ENCODE measurements around the gene GDI2. TPM values are rescaled to one million over a fixed set of nuclear protein-coding genes. Genes with fewer than 3 reads are reported as not detected.
"Not testable (repeated sequence)": the region's sequence is repeated elsewhere in the genome, so short reads cannot be mapped to it uniquely, and the experiment has no call there.

The GDI2 gene
- total and polyA plus RNA-seq, 4 donors, result 103 to 190 (median 155) TPM

GRCh38 chr10:5840314-5841307 is 27.4 kb upstream of the GDI2 start (continued):
- TF ChIP-seq REST (IDR thresholded peaks at IDR 0.05), result no peak

DNA sequence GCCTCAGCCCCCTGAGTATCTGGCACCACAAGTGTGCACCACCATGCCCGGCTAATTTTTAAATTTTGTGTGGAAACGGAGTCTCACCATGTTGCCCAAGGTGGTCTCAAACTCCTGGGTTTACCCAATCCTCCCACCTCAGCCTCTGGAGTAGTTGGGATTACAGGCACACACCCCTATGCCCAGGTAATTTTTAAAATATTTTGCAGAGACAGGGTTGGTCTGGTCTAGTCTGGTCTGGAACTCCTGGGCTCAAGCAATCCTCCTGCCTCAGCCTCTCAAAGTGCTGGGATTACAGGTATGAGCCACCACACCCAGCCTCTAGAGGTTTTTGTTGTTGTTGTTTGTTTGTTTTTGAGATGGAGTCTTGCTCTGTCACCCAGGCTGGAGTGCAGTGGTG is 22.9 kb upstream of the GDI2 start:
- H3K4me3 ChIP-seq (ENCODE audit: low read depth in 1 of 3, low read length in 3 of 3); DNase-seq (ENCODE audit: low spot score); H3K9ac ChIP-seq (ENCODE audit: low read depth in 1 of 2, low read length in 2 of 2); H3K27ac ChIP-seq (ENCODE audit: low read depth in 1 of 2, low read length in 2 of 2); H3K9me3 ChIP-seq (ENCODE audit: control insufficient read depth in 4 of 4, low read length in 3 of 4); H3K27me3 ChIP-seq (ENCODE audit: control insufficient read depth in 4 of 4, insufficient read depth in 4 of 4, low read length in 3 of 4); H3K4me1 ChIP-seq (ENCODE audit: control insufficient read depth in 4 of 4, insufficient read depth in 4 of 4, low read length in 3 of 4); H3K36me3 ChIP-seq (ENCODE audit: control insufficient read depth in 4 of 4, insufficient read depth in 3 of 4, low read depth in 1 of 4, low read length in 3 of 4): not testable (repeated sequence)
- WGBS, result 90% methylated on average over 2 of the region's 2 CpGs

DNA sequence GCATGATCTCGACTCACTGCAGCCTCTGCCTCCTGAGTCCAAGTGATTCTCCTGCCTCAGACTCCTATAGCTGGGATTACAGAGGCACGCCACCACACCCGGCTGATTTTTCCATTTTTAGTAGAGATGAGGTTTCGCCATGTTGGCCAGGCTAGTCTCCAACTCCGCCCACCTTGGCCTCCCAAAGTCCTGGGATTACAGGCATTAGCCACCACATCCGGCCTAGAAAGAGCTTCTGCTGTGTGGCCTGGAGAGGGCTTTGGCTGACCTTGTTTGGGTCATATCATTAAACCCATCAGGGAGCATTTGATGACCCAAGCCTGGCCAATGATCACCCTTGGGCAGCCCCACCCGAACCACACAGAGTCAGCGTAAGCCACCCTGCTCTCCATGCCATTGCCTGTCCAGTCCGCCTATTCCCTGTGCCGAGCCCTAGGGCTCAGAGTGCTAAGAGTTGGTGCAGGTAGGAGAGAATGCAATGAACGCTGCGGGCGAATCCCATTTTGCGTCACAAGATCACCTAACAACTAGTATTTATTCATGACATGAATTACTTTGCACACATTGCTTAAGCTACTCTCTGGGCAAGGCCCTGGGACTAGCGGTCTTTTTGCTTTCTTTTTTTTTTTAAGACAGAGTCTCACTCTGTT is 22.3 kb upstream of the GDI2 start:
- Histone ChIP-seq H3K9ac (ENCODE audit: low read depth in 1 of 2, low read length in 2 of 2) (no peak overlapping the region), H3K4me1 (ENCODE audit: control insufficient read depth in 4 of 4, insufficient read depth in 4 of 4, low read length in 3 of 4) (no peaks in the 10 kb centered on the region), H3K36me3 (ENCODE audit: control insufficient read depth in 4 of 4, insufficient read depth in 3 of 4, low read depth in 1 of 4, low read length in 3 of 4) (no peaks in the 10 kb centered on the region), H3K9me3 (ENCODE audit: control insufficient read depth in 4 of 4, low read length in 3 of 4) (no peaks in the 10 kb centered on the region), H3K4me3 (ENCODE audit: low read depth in 1 of 3, low read length in 3 of 3) (no peak overlapping the region), H3K27ac (ENCODE audit: low read depth in 1 of 2, low read length in 2 of 2) (no peak overlapping the region), H3K27me3 (ENCODE audit: control insufficient read depth in 4 of 4, insufficient read depth in 4 of 4, low read length in 3 of 4) (no peaks in the 10 kb centered on the region)
- 94% methylated on average over 15 of the region's 15 CpGs for WGBS
- no peak for DNase-seq (ENCODE audit: low spot score)
- no peak for TF ChIP-seq HNF4G (IDR thresholded peaks at IDR 0.05)
- no peak for TF ChIP-seq GABPA (IDR thresholded peaks at IDR 0.05 in 1 of 2, conservative IDR thresholded peaks at IDR 0.05 in 1 of 2)
- TF ChIP-seq, protein P1, sequence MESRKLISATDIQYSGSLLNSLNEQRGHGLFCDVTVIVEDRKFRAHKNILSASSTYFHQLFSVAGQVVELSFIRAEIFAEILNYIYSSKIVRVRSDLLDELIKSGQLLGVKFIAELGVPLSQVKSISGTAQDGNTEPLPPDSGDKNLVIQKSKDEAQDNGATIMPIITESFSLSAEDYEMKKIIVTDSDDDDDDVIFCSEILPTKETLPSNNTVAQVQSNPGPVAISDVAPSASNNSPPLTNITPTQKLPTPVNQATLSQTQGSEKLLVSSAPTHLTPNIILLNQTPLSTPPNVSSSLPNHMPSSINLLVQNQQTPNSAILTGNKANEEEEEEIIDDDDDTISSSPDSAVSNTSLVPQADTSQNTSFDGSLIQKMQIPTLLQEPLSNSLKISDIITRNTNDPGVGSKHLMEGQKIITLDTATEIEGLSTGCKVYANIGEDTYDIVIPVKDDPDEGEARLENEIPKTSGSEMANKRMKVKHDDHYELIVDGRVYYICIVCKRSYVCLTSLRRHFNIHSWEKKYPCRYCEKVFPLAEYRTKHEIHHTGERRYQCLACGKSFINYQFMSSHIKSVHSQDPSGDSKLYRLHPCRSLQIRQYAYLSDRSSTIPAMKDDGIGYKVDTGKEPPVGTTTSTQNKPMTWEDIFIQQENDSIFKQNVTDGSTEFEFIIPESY (IDR thresholded peaks at IDR 0.05), result no peak
- no peak for TF ChIP-seq RAD21 (IDR thresholded peaks at IDR 0.05)
- TF ChIP-seq NR2F2 (IDR thresholded peaks at IDR 0.05), result no peak
- TF ChIP-seq TAF1 (conservative IDR thresholded peaks at IDR 0.05), result no peak
- TF ChIP-seq JUND (IDR thresholded peaks at IDR 0.05), result no peak
- TF ChIP-seq RXRA (IDR thresholded peaks at IDR 0.05), result no peak
- TF ChIP-seq FOXA1 (IDR thresholded peaks at IDR 0.05), result no peak
- TF ChIP-seq, protein P2, sequence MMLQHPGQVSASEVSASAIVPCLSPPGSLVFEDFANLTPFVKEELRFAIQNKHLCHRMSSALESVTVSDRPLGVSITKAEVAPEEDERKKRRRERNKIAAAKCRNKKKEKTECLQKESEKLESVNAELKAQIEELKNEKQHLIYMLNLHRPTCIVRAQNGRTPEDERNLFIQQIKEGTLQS (IDR thresholded peaks at IDR 0.05), result no peak
- TF ChIP-seq YY1 (IDR thresholded peaks at IDR 0.05), result no peak
- no peak for TF ChIP-seq EGR1 (IDR thresholded peaks at IDR 0.05; ENCODE audit: low read depth in 2 of 2)
- no peak for TF ChIP-seq REST (IDR thresholded peaks at IDR 0.05)
- TF ChIP-seq, protein P3, sequence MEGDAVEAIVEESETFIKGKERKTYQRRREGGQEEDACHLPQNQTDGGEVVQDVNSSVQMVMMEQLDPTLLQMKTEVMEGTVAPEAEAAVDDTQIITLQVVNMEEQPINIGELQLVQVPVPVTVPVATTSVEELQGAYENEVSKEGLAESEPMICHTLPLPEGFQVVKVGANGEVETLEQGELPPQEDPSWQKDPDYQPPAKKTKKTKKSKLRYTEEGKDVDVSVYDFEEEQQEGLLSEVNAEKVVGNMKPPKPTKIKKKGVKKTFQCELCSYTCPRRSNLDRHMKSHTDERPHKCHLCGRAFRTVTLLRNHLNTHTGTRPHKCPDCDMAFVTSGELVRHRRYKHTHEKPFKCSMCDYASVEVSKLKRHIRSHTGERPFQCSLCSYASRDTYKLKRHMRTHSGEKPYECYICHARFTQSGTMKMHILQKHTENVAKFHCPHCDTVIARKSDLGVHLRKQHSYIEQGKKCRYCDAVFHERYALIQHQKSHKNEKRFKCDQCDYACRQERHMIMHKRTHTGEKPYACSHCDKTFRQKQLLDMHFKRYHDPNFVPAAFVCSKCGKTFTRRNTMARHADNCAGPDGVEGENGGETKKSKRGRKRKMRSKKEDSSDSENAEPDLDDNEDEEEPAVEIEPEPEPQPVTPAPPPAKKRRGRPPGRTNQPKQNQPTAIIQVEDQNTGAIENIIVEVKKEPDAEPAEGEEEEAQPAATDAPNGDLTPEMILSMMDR (IDR thresholded peaks at IDR 0.05; ENCODE audit: low read depth, low read length, missing input control), result no peak
- no peak for TF ChIP-seq HNF4A (conservative IDR thresholded peaks at IDR 0.05)
- TF ChIP-seq, protein P4, sequence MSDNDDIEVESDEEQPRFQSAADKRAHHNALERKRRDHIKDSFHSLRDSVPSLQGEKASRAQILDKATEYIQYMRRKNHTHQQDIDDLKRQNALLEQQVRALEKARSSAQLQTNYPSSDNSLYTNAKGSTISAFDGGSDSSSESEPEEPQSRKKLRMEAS (IDR thresholded peaks at IDR 0.05), result no peak
- no peak for TF ChIP-seq SP1 (IDR thresholded peaks at IDR 0.05)
